GM21723 (cell line): ENCODE data around the gene DXO.
"Not testable (repeated sequence)": the region's sequence is repeated elsewhere in the genome, so short reads cannot be mapped to it uniquely, and the experiment has no call there.

Source experiments
- ATAC-seq: cut with Tn5 transposase; IDR thresholded peaks from one replicate; pipeline ENCODE4 v1.9.1; 2021; ENCODE audit warnings: mild to moderate bottlenecking, moderate library complexity; ENCODE audit not compliant: unreplicated experiment

Gene DXO

GRCh38 chr6:31932137-31932536 is 39.8 kb downstream of the DXO start:
- ATAC-seq, result not testable (repeated sequence)

- ATAC-seq, result no peak
These were observed 41.0 kb downstream of the DXO start for GRCh38 chr6:31930962-31931361.

- ATAC-seq, result no peak
These were observed 43.3 kb downstream of the DXO start for GRCh38 chr6:31928672-31928939.

DNA sequence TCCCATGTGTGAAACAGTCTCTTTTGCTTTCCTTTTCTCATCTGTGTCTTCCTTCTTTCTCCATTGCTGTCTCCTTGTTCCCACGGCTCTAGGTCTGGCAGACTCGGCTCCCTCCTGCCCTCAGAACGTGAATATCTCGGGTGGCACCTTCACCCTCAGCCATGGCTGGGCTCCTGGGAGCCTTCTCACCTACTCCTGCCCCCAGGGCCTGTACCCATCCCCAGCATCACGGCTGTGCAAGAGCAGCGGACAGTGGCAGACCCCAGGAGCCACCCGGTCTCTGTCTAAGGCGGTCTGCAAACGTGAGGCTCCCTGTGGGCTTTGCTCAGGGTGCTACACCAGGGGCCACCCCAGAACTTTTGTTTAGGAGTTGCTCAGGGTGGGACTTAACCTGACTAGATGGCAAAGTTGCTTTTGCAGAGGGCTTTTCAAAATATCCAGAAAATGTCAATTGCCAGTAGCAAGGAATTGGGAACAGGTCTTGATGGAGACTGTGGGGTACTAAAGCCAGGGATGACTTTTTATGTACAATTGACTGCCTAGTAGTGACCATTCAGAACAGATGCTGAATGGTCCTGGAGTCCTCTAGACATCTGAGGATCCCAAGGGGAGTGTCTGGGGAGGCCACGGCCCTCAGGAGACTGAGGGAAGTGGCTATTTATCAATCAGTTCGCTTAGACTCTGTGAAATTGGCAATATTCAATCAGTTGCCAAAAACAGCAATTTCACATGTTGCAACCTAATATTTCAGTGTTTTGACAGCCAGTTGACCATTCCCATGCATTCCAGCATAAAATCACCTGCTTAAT is 43.9 kb downstream of the DXO start:
- ATAC-seq, result no peak

DNA sequence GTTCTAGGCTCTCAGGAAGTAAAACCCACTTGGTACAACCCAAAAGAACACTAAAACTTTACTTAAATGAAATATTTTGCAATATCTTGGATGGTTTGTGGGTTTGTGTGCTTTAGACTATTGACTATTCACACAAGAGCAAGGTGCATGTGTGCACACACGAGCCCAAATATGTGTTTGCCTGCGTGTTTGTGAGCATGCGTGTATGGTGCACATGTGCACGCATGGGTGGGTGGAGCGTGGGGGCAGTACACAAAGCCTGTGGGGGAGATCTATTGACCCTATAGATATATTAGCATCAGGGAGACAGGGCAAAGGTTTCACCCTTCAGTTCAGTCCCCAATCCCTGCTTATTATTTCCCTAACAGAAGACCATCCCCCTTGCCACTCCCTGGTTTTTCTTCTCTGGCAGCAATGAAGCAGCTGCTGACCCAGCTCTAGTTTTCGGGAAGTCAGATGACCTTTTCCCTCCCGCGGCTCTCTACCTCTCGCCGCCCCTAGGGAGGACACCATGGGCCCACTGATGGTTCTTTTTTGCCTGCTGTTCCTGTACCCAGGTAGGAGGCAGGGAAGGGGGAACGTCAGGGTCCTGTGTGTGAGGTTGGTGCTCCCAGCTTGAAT is 44.6 kb downstream of the DXO start, which contains the start of gene C2:
C2 (plus strand) TSS at position 476 of the 621 bp plus-strand sequence; CDS start at position 512, 36 bp downstream.
- no peak for ATAC-seq

GRCh38 chr6:31922942-31923341 is 49.0 kb downstream of the DXO start:
- no peak for ATAC-seq

DNA sequence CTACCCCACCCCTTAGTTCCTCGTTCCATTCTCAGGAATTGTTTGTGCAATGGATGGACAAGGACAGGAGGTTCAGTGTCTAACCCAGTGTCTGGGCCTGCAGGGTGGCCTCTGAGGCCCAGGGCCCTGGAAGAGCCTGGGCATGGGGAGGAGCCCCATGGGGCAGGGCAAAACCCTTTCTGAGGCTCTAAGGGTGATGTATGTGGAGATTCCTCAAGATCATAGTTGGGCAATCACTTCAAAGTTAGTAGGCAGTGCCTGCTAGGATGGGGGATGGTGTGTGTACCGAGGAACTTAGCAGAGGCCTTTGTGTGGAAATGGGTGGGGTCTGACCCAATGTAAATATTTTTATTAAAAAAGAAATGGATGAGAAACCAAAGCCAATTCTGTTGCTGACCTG is 51.1 kb downstream of the DXO start:
- ATAC-seq, result no peak
